ENCODE measurements around the gene HS3ST4.

Gene HS3ST4

DNA sequence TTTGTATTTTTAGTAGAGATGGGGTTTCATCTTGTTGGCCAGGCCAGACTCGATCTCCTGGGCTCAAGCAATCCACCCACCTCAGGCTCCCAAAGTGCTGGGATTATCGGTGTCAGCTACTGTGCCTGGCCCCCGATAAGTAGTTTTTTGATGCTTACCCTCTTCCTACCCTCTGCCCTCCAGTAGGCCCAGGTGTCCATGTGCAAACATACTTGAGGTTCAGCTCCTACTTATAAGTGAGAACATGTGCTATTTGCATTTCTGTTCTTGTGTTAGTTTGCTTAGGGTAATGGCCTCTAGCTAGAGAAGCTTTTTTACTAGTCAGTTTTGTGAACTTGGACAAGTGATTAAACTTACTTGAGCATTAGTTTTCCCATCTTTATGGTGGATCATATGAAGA is 136.8 kb downstream of the HS3ST4 start:
- no peak for DNase-seq

GRCh38 chr16:25832291-25832690 is 140.5 kb downstream of the HS3ST4 start:
- DNase-seq, result no peak

DNA sequence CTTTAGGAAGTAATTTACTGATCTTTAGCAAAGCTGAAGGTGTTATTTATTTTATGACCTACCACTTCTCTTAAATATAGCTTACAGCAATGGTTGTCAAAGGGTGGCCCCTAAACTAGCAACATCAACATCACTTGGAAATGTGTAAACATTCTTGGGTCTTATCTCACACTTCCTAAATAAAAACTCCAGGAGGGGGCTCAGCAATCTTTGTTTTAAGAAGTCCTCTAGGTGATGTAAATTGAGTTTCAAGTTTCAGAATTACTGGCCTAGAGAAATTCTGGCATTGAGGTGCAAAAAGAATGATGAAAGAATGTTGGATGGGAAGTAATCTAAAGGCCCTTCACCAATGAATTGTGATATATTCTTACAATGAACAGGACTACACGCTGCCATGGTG is 142.3 kb downstream of the HS3ST4 start:
- DNase-seq, result no peak

DNA sequence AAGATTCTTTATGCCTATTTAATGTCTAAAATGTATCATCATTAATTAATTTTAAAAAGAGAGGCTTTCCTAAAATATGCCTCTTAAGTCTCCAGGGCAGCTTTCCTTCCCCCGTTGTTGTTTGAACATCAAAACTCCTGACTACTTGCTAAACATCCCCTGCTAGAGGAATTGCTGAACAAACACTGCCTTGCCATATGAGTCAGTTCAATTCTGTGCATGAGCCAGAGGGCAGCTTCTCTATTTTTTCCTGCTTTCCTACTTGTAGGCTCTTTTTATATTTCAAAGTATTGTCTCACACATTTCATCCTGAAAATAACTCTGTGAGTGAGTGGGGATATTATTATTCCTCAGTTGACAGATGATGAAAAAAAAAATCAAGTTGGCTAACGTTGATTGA is 143.4 kb downstream of the HS3ST4 start:
- no peak for DNase-seq

- DNase-seq, result peak; percentile 11 to 15
Observed at GRCh38 chr16:25838724-25839186, 147.0 kb downstream of the HS3ST4 start.

GRCh38 chr16:25841761-25842160 is 150.0 kb downstream of the HS3ST4 start:
- no peak for DNase-seq

DNA sequence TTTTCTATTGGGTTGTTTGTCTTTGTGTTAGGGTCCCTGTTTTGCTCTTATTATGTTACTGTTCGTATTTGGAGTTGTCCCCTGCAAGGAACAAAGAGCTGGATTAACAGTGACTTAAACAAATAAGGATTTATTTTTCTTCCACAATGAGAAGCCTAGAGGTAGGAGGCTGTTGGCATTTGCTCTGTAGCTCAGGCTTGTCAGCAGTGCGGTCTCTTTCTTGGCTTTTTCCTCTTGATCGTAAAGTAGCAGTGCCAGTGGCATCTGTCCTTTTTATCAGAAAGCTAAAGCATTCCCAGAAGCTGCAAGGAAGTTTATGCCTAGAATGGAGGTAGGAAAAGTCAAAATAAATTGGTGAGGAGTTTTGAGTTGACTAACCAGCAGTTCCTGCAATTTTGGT is 154.1 kb downstream of the HS3ST4 start:
- no peak for DNase-seq

- no peak for DNase-seq
Observed at GRCh38 chr16:25854141-25854540, 162.4 kb downstream of the HS3ST4 start.

- no peak for DNase-seq
Observed at GRCh38 chr16:25855063-25855462, 163.3 kb downstream of the HS3ST4 start.

DNA sequence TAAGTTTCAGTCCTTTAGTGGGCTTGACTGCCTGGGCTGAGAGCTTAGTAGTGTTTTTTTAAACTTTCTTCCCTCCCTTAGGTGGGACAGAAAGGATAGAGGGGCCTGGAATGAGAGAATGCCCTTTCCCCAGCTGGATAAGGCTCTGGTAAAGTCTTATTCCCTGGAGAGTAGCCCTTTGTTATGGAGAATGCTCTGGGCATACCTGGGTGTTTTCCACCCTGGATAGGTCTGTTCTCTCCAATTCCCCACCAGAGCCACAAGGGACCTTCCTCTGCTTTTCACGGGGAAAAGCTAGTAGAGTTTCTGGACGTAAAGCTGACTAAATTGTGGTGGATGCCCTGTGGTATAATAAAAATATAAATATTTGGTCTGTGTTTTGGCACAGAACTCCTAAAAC is 164.1 kb downstream of the HS3ST4 start:
- no peak for DNase-seq

DNA sequence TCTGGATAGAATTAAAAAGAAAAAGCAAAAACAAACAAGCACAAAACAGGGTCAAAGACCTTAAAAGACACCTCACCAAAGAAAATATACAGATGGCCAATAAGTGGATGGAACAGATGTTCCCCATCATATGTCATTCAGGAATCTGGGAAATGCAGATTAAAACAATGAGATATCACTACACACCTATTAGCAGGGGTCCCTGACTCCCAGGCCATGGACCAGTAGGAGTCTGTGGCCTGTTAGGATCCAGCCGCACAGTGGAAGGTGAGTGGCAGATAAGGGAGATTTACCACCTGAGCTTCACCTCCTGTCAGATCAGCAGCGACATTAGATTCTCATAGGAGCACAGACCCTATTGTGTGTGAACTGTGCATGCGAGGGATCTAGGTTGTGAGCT is 167.9 kb downstream of the HS3ST4 start:
- DNase-seq, result no peak

DNA sequence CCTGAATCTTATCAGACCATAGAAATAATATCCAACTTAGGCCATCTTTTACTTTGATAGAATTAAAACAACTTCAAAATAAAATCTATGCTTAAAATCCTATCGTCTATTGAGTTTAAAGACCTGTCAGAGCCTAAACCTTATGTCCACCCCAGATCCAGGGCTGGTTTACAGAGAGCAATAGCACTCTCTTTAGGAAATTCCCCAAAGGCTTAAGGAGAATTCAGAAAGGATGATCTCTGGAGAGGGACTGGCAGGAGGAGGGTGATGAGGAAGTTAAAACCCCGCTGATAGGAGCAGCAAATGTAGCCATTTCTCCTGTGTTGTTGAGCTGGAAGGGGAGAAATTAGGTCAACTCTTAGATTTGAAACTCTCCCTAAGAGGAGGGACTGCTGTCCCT is 175.3 kb downstream of the HS3ST4 start:
- DNase-seq, result no peak

- DNase-seq, result no peak
Observed at GRCh38 chr16:25868106-25868505, 176.3 kb downstream of the HS3ST4 start.

DNA sequence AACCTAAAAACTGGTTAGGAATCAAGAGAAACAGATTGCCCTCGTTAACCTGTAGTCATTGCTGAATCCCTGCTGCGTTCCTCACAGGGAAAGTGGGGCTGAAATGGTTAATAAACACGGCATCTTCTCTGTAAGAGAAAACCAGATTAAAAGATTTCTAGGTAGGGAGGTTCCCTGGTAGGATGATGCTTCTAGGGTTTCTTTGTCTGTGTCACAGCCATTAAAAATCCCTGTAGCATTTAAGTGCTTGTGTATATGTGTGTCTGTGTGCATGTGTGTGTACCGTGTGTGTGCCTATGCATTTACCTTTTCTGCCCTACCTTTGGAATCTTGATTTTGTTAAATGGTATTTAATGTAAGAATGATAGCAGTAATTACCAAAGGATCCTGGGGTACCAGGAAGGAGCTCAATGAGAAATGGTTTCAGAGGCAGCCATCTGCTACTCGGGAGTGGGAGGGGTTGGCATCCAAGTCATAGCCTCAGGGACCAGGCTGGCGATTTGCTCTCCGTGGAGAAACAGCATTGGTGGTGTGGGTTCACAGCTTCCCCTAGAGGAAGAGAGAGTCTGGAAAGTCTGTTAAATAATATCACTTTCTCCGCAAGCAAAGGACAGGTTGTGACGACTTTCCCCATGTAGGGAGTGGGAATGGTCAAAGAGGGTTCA is 177.1 kb downstream of the HS3ST4 start:
- DNase-seq, result no peak

DNA sequence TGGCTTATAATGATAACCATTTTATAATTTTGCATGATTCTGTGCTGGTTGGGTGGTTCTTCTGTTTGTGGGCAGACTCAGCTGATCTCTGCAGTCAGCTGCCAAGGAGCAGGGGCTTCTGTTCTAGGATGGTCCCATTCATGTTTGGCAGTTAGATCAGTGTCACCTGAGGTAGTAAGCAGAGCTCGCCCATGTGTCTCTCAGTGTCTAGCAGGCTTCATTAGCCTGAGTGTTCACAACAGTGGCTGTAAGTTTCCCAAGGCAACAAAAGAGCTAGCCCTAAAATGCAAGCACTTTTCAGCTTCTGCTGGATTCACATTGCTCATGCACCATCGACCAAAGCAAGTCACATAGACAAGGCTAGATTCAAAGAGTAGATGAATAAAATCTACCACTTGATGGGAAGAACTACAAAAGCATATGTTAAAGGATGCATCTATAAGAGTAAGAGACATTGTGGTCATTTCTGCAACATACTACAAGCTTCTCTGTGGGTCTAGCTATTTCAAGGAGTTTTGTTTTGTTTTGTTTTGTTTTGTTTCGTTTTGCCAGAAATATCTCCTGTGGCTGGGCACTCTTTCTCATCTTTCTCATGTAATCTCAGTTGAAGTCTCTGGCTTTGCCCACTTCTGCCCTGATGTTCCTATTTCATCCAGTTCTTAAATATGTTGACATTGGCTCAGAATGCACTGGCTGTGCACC is 180.8 kb downstream of the HS3ST4 start:
- no peak for DNase-seq

- no peak for DNase-seq
Observed at GRCh38 chr16:25874196-25874595, 182.4 kb downstream of the HS3ST4 start.

GRCh38 chr16:25875956-25876598 is 184.3 kb downstream of the HS3ST4 start:
- DNase-seq, result no peak

DNA sequence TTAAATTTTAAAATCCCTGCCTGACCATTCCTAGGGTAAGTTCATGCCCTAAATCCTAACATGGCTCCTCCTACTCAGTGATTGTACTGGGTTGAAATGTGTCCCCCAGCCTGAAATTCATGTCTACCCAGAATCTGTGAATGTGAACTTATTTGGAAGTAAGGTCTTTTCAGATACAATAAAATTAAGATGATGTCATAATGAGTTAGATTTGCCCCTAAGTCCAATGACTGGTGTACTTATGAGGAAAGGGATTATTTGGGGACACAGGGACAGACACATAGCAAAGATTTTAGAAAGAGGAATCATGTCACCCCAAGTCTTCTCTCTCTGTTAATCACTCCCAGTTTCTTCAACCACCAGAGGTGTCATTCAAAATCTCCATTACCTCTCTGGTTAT is 185.3 kb downstream of the HS3ST4 start:
- no peak for DNase-seq

- DNase-seq, result no peak
Observed at GRCh38 chr16:25886598-25886997, 194.8 kb downstream of the HS3ST4 start.

- DNase-seq, result no peak
Observed at GRCh38 chr16:25888868-25889267, 197.1 kb downstream of the HS3ST4 start.

GRCh38 chr16:25893332-25893731 is 201.6 kb downstream of the HS3ST4 start:
- no peak for DNase-seq

DNA sequence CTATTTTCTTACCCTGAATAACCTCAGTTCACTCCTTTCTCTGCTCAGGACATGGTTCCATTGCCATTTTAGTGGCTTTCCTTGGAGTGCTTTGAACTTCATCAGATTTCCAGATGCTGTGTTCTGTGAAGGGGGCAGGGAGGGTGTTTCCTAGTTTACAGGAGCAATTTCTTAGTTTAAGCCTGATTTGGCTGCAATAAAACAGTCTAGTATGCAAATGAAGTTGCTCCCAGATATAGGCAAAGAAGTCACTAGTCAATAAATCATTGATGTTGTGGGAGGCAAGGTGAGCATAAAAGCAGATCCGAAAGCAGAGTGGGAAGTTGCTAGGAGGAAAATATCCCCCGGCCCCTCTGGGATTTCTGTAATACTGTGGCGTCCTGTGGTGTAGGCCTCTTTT is 202.3 kb downstream of the HS3ST4 start:
- no peak for DNase-seq

DNA sequence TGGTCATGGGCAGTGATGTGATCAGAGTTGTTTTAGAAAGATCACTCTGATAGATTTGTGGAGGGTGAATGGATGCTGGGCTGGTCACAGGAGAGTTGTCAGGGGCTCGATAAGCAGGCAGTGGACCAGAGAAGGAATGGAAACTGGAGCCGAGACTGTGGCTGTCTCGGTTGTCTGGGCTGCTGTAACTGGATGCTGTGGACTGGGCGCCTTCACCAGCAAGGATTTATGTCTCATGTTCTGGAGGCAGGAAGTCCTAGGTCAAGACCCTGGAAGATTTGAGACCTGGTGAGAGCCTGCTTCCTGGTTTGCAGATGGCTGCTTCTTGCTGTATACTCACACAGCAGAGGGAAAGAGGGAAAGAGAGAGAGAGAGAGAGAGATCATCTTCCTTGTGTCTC is 203.6 kb downstream of the HS3ST4 start:
- DNase-seq, result no peak

DNA sequence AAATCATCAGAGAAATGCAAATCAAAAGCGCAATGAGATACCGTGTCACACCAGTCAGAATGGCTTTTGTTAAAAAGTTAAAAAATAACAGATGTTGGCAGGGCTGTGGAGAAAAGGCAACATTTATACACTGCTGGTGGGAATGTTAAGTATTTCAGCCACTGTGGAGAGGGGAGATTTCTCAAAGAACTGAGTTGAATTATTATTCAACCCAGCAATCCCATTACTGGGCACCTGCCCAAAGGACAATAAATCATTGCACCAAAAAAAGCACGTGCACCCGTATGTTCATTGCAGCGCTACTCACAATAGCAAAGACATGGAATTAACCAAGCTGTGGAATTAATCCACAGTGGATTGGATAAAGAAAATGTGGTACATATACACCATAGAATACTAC is 204.7 kb downstream of the HS3ST4 start:
- DNase-seq, result no peak

Measured in activated CD4-positive, alpha-beta T cell treated with anti-CD3 and anti-CD28 coated beads for 4 hours (primary cell).